GM21515 (cell line): ENCODE results near the gene RACGAP1.

Experiments
- ATAC-seq: cut with Tn5 transposase; IDR thresholded peaks from one replicate; pipeline ENCODE4 v1.9.1; 2021; ENCODE audit not compliant: unreplicated experiment

The RACGAP1 gene

GRCh38 chr12:49971141-49971540 is 54.2 kb downstream of the RACGAP1 start:
- ATAC-seq = no peak

DNA sequence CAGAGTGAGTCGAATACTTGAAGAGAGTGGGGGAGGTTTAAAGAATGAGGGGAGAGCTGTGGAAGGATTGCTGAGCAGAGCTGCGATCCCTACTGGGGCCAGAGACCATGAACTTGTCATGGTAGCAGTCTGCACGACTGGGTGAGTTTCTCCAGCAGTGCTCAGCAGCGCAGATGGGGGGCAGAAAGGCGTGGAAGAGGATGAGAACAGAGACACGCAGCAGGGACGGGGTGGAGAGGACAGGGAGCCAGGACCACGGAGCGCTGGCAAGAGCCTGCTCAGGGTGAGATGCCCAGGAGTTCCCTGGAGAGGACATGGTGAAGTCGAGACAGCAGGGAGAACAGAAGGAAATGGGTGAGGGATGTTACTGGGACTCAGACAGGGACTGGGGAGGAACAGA is 54.6 kb downstream of the RACGAP1 start:
- ATAC-seq = no peak

DNA sequence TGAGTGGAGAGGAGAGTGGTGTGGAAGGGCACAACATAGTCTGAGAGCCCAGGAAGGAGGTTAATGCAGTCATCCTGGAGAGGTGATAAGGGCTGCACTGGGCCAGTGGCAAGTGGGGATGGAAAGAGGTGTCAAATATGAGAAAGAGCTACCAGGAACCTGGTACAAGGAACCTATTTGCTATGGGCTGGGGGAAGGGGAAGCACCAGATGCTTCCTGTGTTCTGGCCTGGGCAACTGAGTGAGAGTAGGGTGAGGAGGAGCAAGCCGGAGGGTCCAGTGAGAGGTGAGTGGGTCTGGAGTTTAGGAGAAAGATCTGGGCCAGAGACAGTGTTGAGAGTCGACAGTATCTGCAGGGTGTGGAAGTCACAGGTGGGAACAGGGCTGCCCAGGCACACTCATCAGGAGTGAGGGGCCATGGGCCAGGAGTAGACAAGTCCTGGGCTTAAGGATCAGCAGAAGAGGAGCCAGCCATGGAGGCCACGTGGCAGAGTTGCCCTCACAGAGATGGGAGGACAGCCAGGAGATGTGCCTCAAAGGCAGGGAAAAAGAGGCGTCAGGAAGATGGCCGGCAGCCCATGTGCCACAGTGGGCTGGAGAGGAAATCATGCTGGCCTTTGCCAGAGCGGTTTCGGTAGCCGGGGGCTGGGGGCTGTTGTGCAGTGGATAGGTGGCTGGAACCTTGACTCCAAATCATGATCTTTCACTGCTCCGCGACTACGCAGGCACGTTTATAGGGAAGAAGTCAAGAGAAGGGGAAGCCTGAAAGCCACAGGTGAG is 55.5 kb downstream of the RACGAP1 start:
- ATAC-seq = no peak

GRCh38 chr12:49969027-49969426 is 56.3 kb downstream of the RACGAP1 start:
- ATAC-seq = no peak

DNA sequence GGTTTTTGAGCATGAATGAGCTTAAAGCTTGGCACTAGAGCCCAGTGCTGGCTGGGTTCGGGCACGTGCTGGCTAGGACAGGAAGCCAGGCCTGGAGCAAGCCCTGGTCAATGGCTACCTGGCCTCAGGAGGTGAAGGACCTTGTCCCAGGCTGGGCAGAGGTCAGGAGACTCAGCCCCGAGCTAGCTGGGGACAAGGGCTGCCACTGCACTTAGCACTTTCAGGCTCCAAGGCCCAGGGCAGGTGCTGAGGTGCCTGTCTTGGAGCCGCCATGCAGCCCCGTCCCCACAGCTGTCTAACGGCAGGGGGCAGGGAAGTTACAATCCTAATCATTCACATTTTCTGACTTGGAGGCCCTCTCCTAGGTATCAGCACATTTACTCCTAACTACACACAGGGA is 56.8 kb downstream of the RACGAP1 start:
- no peak for ATAC-seq

- ATAC-seq = no peak
Measured at GRCh38 chr12:49967777-49968250, 57.5 kb downstream of the RACGAP1 start.

DNA sequence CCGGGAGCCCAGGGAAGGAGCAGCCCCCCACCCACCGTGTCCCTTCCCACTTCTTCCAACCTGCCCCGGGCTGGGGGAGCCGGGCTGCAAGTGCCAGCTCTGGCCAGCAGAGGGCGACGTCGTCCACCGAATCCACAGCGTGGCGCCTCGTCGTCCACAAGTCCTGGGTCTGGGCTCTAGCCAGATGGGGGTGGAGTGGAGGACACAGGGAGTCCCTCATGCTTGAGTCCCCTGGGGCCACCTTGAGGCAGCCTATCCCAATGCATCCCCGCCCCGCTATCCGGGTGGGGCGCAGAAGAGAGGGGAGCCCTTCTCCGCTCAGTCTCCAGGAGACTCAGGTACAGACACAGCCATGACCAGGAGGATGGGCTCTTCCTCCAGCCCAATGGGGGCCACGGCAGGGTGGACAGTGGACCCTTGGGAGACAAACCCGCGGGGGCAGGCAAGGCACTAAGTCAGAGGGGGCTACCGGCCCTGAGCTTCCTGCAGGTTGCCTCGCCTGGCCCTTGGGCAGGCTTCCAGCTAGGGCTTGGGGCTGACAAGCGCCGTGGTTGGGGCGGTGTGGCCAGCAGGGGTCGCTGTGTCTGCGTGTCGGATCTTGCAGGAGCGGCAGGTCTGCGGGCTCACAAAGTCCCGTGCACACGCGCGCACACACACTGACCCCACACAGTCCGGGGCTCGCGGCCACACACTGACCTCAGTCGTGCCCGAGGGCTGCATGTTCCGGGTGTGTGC is 58.1 kb downstream of the RACGAP1 start:
- peak; percentile 71 for ATAC-seq

DNA sequence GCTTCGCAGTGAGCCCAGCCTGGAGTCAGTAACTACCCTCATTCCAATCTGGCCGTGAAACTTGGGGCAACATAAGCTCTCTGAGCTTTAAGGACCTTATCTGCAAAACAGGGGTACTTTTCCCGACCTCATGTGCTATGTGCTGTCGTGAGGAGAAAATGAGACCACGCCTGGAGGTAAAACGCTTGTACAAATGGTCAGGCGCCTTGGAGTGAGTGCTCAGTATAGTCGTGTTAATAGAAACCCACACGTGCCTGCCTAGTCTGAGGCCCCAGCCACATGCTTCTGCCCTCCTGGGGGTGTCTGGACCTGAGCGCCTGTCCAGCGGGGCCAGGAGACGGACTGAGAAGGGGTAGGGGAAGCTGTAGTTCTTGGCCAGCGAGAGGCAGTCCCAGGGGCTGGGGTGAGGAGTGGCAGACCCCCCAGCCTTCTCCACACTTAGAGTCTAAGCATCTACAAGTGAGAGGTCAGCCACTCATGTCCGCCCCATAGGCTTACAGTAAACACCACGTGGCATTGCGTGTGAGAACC is 58.7 kb downstream of the RACGAP1 start:
- no peak for ATAC-seq

DNA sequence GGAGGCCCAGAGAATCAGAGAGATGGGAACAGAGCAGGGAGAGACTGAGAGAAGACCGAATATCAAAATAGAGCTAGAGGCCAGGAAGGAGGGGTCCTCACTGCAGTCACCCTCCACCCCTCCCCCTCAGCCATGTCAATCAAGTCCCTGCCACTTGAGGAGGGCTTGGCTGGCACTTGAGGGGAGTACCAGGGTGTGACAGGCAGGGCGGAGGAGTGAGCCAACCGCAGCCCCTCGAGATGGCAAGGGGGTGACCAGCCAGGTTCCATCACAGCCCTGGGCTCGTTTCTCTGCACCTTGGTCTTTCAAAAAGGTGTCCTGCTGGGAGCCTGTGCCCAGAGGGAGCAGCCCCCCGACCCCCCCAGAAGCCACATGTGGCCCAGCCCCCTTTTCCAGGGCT is 59.5 kb downstream of the RACGAP1 start:
- ATAC-seq = no peak

DNA sequence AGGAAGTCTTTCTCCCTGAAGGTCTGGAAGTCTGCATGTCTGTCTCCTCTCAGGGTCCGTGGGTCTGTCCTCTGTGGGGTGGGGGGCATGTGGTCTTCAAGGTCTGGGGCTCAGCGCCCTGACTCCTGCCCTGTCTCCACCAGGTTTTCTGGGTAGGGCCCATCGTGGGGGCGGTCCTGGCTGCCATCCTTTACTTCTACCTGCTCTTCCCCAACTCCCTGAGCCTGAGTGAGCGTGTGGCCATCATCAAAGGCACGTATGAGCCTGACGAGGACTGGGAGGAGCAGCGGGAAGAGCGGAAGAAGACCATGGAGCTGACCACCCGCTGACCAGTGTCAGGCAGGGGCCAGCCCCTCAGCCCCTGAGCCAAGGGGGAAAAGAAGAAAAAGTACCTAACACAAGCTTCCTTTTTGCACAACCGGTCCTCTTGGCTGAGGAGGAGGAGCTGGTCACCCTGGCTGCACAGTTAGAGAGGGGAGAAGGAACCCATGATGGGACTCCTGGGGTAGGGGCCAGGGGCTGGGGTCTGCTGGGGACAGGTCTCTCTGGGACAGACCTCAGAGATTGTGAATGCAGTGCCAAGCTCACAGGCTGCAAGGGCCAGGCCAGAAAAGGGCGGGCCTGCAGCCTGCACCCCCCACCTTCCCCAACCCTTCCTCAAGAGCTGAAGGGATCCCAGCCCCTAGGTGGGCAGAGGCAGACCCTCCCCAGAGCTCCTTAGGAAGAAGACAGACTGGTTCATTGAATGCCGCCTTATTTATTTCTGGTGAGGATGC is 60.3 kb downstream of the RACGAP1 start:
- no peak for ATAC-seq

DNA sequence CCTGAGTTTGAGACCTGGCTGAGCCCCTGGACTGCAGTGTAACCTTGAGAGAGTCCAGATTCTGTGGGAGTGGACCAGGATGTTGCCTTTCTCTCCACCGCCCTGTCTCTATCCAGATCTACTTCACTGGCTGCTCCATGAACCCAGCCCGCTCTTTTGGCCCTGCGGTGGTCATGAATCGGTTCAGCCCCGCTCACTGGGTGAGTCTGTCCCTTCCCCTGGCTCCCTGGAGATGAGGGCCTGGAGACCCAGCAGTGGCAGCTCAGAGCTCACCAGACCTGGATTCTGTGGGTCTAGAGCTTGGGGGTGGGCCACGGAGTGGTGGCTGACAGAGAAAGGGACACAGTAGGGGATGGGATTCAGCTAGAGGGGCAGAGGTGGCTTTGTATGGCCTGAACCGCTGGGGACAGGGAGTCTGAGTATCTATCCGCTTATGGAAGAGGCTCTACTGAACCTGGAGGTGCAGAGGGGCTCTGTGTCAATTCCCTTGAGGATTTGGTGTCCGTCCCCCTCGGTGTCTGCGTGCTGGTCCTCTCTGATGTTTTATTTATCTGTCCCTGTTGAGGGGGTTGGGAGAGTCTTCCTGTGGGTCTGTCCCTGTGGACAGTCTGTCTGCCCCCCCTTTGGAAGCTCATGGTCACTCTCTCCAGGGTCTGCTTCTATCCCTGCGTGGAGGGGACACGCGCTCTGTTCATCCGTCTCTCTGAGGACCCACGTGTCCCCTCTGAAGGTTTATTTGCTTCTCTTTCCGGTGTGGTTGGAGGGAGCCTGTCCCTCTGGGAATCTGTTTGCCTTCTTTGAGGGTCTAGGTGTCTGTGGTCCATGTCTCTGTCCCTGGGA is 61.1 kb downstream of the RACGAP1 start:
- no peak for ATAC-seq

GRCh38 chr12:49962861-49963765 is 62.2 kb downstream of the RACGAP1 start:
- ATAC-seq = no peak

- no peak for ATAC-seq
Measured at GRCh38 chr12:49961993-49962764, 63.1 kb downstream of the RACGAP1 start.

DNA sequence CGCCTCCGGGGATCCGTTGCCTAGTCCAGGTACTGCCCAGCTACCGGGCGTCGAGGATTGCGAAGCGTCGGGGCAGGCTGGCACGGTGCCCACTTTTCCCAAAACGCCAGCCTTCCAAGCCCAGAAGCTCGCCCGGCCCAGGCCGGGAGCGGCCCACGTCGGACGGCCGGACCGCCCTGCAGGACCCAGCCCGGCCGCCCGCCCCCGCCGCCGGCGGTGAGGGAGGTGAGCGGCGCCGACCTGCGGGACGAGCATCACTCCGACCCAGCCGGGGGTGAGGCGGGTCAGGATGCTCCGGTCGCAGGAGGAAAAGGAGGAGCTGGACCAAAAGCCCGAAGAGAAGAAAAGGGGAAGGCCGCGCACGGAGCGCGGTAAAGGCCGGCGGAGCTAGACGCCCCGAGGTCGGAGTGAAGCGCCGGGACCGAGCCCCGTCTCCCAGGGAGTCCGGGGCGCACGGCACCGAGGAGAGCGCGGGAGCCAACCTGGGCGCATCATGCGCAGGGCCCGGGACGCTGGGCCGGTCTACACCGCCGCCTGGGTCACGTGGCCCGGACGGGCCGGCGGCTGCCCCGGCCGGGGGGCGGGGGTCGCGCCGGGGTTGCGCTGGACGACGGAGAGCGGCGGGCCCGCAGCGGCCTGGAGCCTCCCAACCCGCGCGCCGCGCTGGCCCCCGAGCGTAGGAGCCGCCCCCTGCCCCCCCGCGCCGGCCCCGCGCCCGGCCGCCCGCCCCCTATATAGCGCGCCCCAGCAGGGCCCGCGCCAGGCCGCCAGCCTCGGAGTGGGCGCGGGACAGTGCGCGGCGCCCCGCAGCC is 64.0 kb downstream of the RACGAP1 start, which contains the start of gene AQP5:
Gene AQP5 (plus strand): TSS at position 762 of the 812 bp plus-strand sequence. CDS start 146 bp downstream, outside the sequence.
- no peak for ATAC-seq

DNA sequence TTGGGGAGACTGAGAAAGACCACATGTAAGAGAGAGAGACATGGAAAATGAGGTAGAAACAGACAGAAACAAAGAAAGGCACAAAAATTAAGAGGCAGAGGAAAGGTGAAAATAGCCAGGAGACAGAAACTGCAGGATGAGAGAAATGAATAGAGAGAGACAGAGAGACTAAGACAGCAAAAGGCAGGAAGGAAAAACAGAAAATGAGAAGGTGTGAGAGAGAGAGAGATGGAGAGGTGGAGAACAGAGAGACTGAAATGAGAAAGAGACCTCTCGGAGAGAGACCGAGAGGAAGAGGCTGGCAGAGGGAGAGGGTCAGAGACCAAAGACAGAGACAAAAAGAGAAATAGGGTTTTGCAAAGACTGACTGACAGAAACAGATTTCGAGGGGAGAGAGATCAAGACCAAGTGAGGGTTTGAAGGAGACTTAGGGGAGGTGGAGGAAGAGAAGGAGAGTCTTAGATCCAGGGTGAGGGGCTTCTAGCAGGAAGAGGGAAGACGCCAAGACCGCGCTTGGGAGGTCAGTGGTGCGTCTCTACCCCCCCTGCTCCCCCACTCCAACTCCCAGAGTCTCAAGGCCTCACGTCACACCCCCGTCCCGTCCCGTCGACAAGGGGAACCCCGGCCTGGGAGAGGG is 64.7 kb downstream of the RACGAP1 start:
- no peak for ATAC-seq

GRCh38 chr12:49959685-49960473 is 65.4 kb downstream of the RACGAP1 start:
- no peak for ATAC-seq
